ENCODE data around the gene ARL3.

ARL3 gene

GRCh38 chr10:102624751-102625645 lies 89.2 kb downstream of the ARL3 start:
- no peak overlapping the region for H3K4me3 Mint-ChIP-seq
- no peaks in the 10 kb centered on the region for H3K9me3 Mint-ChIP-seq (ENCODE audit: low read depth)
- H3K4me1 Mint-ChIP-seq (ENCODE audit: low read depth), result no peaks in the 10 kb centered on the region
- H3K27ac Mint-ChIP-seq, result no peak overlapping the region
- no peaks in the 10 kb centered on the region for H3K36me3 Mint-ChIP-seq
- H3K27me3 Mint-ChIP-seq, result no peaks in the 10 kb centered on the region

- Mint-ChIP-seq H3K4me1 (ENCODE audit: low read depth) (no peaks in the 10 kb centered on the region), H3K4me3 (no peak overlapping the region), H3K27me3 (no peaks in the 10 kb centered on the region), H3K27ac (no peak overlapping the region), H3K9me3 (ENCODE audit: low read depth) (no peaks in the 10 kb centered on the region), H3K36me3 (no peaks in the 10 kb centered on the region)
Measured at GRCh38 chr10:102624094-102624493, 90.1 kb downstream of the ARL3 start.

Measured in activated naive CD8-positive, alpha-beta T cell (primary cell).